ENCODE results near the gene NPIPA5. TPM values are rescaled to one million over a fixed set of nuclear protein-coding genes. Genes with fewer than 3 reads are reported as not detected.

NPIPA5 gene
- total and polyA plus RNA-seq, 2 of the 13 experiments (the other 11 are each of a cell fraction or from before 2014, with no cell fraction given), result 9.7 to 21.5 TPM

GRCh38 chr16:15398618-15399316 is 20.7 kb upstream of the NPIPA5 start (continued):
- no peak for TF ChIP-seq TFAP4 (IDR thresholded peaks at IDR 0.05; ENCODE audit: borderline replicate concordance, low read depth)
- TF ChIP-seq TGIF2 (CRISPR knock-in tag; IDR thresholded peaks at IDR 0.05), result no peak
- TF ChIP-seq ZNF784 (CRISPR knock-in tag; IDR thresholded peaks at IDR 0.05; ENCODE audit: borderline replicate concordance), result peak; percentile 37; the same call in 1 of the 2 replicates
- TF ChIP-seq ZNF468 (CRISPR knock-in tag; IDR thresholded peaks at IDR 0.05), result no peak
- TF ChIP-seq KDM3A (CRISPR knock-in tag; IDR thresholded peaks at IDR 0.05; ENCODE audit: low read depth), result peak; percentile 90
- peak; percentile 71; the same call in 1 of the 2 replicates for TF ChIP-seq HOXA5 (CRISPR knock-in tag; IDR thresholded peaks at IDR 0.05)
- TF ChIP-seq PATZ1 (CRISPR knock-in tag; IDR thresholded peaks at IDR 0.05), result peak; percentile 85
- TF ChIP-seq ZBTB34 (CRISPR knock-in tag; IDR thresholded peaks at IDR 0.05), result peak; percentile 82; the same call in 1 of the 2 replicates
- peak; percentile 59; the same call in 1 of the 2 replicates for TF ChIP-seq ARID2 (CRISPR knock-in tag; IDR thresholded peaks at IDR 0.05; ENCODE audit: borderline replicate concordance)
- peak; percentile 74; the same call in 1 of the 2 replicates for TF ChIP-seq ARID4A (CRISPR knock-in tag; IDR thresholded peaks at IDR 0.05; ENCODE audit: borderline replicate concordance)
- no peak for TF ChIP-seq CENPBD1 (CRISPR knock-in tag; IDR thresholded peaks at IDR 0.05; ENCODE audit: borderline replicate concordance, low read depth)
- no peak for TF ChIP-seq MBNL3 (CRISPR knock-in tag; conservative IDR thresholded peaks at IDR 0.05)
- peak; percentile 69 for TF ChIP-seq MLX (CRISPR knock-in tag; IDR thresholded peaks at IDR 0.05)

Data from HepG2 (cell line).